CD8-positive, alpha-beta memory T cell (primary cell): ENCODE results near the gene TRA2B. TPM values are rescaled to one million over a fixed set of nuclear protein-coding genes. Genes with fewer than 3 reads are reported as not detected.

Experiments used
- CTCF ChIA-PET: fragments of 350-600 bp; sonication (Branson Sonifier 250); formaldehyde crosslinking; loops from one replicate; lab custom pipeline; 2021; ENCODE audit warnings: antibody characterized with exemption; lab: Charles Lee
- POLR2A ChIA-PET: fragments of 350-600 bp; sonication (Branson Sonifier 250); formaldehyde crosslinking; loops from one replicate; lab custom pipeline; 2021; ENCODE audit warnings: antibody characterized with exemption; lab: Charles Lee
- DNase-seq, 5 donors: peaks; one replicate each; pipeline versions ENCODE4 v3.0.0 to v3.0.0-alpha.2; 2020 to 2022; ENCODE audit warnings: mixed read lengths in 1 of 5
- H3K27ac ChIP-seq: one replicate; pipeline ENCODE4 v1.7.0; 2013; ENCODE audit warnings: low read depth, mild to moderate bottlenecking, low read length, moderate library complexity
- H3K27me3 ChIP-seq: 2 replicates; pipeline ENCODE4 v1.7.0; 2013; ENCODE audit warnings: low read length, mild to moderate bottlenecking; ENCODE audit not compliant: insufficient read depth, poor library complexity, severe bottlenecking
- H3K36me3 ChIP-seq: 2 replicates; pipeline ENCODE4 v1.7.0; 2013; ENCODE audit warnings: mild to moderate bottlenecking, low read length, moderate library complexity; ENCODE audit not compliant: insufficient read depth
- H3K4me1 ChIP-seq: 2 replicates; pipeline ENCODE4 v1.7.0; 2013; ENCODE audit warnings: mild to moderate bottlenecking, low read length, moderate library complexity; ENCODE audit not compliant: insufficient read depth
- H3K4me3 ChIP-seq: 2 replicates; pipeline ENCODE4 v1.7.0; 2013; ENCODE audit warnings: mild to moderate bottlenecking, low read length
- H3K9me3 ChIP-seq: 2 replicates; pipeline ENCODE4 v1.7.0; 2013; ENCODE audit warnings: mild to moderate bottlenecking, low read length
- H3K27ac Mint-ChIP-seq, 8 donors: one replicate each; pipeline ENCODE4 v1.8.0; 2020 to 2021; ENCODE audit warnings: mixed read lengths in 8 of 8, mild to moderate bottlenecking in 6 of 8, inconsistent platforms in 3 of 8, moderate library complexity in 3 of 8
- H3K27me3 Mint-ChIP-seq, 2 donors: one replicate each; pipeline ENCODE4 v1.8.0; 2020 to 2021; ENCODE audit warnings: mixed read lengths in 2 of 2, mild to moderate bottlenecking in 1 of 2, moderate library complexity in 1 of 2
- H3K36me3 Mint-ChIP-seq, 3 donors: one replicate each; pipeline ENCODE4 v1.8.0; 2020 to 2021; ENCODE audit warnings: mixed read lengths in 3 of 3, inconsistent platforms in 1 of 3, mild to moderate bottlenecking in 1 of 3
- H3K4me1 Mint-ChIP-seq, 3 donors: one replicate each; pipeline ENCODE4 v1.8.0; 2020 to 2021; ENCODE audit warnings: mixed read lengths in 3 of 3, inconsistent platforms in 1 of 3, mild to moderate bottlenecking in 1 of 3
- H3K4me3 Mint-ChIP-seq, 7 donors: one replicate each; pipeline ENCODE4 v1.8.0; 2020 to 2021; ENCODE audit warnings: mixed read lengths in 7 of 7, mild to moderate bottlenecking in 6 of 7, moderate library complexity in 4 of 7, inconsistent platforms in 2 of 7
- H3K9me3 Mint-ChIP-seq, 5 donors: one replicate each; pipeline ENCODE4 v1.8.0; 2020 to 2022; ENCODE audit warnings: mixed read lengths in 5 of 5, mild to moderate bottlenecking in 3 of 5, moderate library complexity in 2 of 5, inconsistent platforms in 1 of 5
- polyA plus RNA-seq: library from polyadenylated mRNA; unstranded; fragments of 300-500 nt; fragmentation: Illumina TruSeq; gene quantifications from one replicate; pipeline ENCODE4 v1.2.3, GENCODE V29; 2021
- total RNA-seq, 2 experiments: library from RNA; stranded (reverse); gene quantifications; one replicate each; pipeline ENCODE4 v1.2.3, GENCODE V29; 2021

Gene TRA2B
- total and polyA plus RNA-seq, 3 experiments from 2014 or later = 181 to 324 (median 305) TPM

- DNase-seq = peak; percentile 80 to 92 (median 86)
- ChIA-PET POLR2A (interaction anchor here (0.6 to 3.0 kb wide), 15 partner anchors 9 to 848 kb away, joined by 3 to 22 read pairs (median 6); partner anchors contain the start of genes DNAJB11, EIF4A2 and SENP2), CTCF (interaction anchor here (1.1 to 3.4 kb wide), 4 partner anchors 10 to 633 kb away, joined by 4 to 25 read pairs (median 4); partner anchors contain the start of genes DNAJB11 and SENP2)
- H3K27me3 Mint-ChIP-seq = peaks cover 0 to 11% of the 10 kb centered on the region in 2 donors
- Histone ChIP-seq H3K4me3 (peak overlapping the region; percentile 99), H3K27ac (peak overlapping the region; percentile 100), H3K27me3 (no peaks in the 10 kb centered on the region), H3K4me1 (peaks cover 31% of the 10 kb centered on the region), H3K9me3 (no peaks in the 10 kb centered on the region), H3K36me3 (no peaks in the 10 kb centered on the region)
- peak overlapping the region; percentile 98 to 100 (median 100) for H3K27ac Mint-ChIP-seq
- peaks cover 0 to 2% (median 0%) of the 10 kb centered on the region in 5 donors for H3K9me3 Mint-ChIP-seq
- H3K4me3 Mint-ChIP-seq = peak overlapping the region; percentile 96 to 100 (median 100)
- H3K36me3 Mint-ChIP-seq = peaks cover 0 to 41% (median 0%) of the 10 kb centered on the region in 3 donors
- peaks cover 45 to 62% (median 49%) of the 10 kb centered on the region in 3 donors for H3K4me1 Mint-ChIP-seq
These were observed 763 bp downstream of the TRA2B start for GRCh38 chr3:185936814-185937688.

GRCh38 chr3:185936273-185936629, 1.6 kb downstream of the TRA2B start:
- Histone ChIP-seq H3K4me1 (peaks cover 38% of the 10 kb centered on the region), H3K4me3 (peak overlapping the region; percentile 99), H3K9me3 (no peaks in the 10 kb centered on the region), H3K27me3 (no peaks in the 10 kb centered on the region), H3K27ac (peak overlapping the region; percentile 100), H3K36me3 (no peaks in the 10 kb centered on the region)
- ChIA-PET POLR2A (interaction anchor here (0.6 to 3.0 kb wide), 8 partner anchors 8 to 831 kb away, joined by 3 to 22 read pairs (median 5); no protein-coding TSS in a partner anchor), CTCF (interaction anchor here (3.4 kb wide), 1 partner anchor 9 kb away, joined by 25 read pairs; no protein-coding TSS in a partner anchor)
- Mint-ChIP-seq H3K9me3 (peaks cover 0 to 2% (median 0%) of the 10 kb centered on the region in 5 donors), H3K4me3 (peak overlapping the region; percentile 96 to 100 (median 100)), H3K27ac (peak overlapping the region; percentile 78 to 100 (median 100)), H3K36me3 (peaks cover 0 to 46% (median 4%) of the 10 kb centered on the region in 3 donors), H3K27me3 (peaks cover 0 to 11% of the 10 kb centered on the region in 2 donors), H3K4me1 (peaks cover 53 to 66% (median 57%) of the 10 kb centered on the region in 3 donors)
- DNase-seq = no peak

DNA sequence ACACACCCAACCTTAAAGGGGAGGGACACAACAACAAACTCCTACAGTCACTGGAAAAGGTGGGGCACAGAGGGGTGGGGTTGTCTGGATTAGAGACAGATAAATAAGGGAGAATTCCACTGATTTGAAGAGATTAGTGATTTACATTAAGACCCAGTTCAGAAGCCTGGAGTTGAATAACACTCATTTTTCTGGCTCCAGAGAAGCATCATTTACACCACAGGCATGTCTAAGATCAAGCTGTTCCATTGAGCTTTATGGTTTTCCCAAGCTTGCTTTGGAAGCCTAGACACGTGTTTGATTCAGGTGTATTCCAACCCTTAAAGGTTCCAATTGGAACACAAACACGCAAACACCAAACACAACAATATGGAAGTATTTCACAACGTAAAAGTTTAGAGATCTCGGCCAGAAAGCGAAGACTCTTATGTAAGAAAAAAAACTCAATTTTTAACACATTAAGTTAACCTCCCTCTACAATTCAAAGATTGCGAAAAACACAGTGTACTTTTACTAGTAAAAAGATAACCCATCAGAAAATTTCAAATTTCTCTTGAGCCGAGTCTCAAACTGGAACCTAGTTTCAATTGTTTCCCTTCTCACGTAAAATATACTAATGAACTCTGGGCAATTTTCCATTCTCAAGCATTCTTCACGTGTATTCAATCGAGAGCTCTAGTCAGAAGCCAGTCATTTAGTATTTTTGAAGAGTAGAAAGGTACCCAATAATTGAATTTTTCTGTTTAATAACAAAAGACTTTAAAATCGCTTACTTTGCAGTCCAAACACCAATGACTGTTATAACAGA, 2.1 kb downstream of the TRA2B start:
- Mint-ChIP-seq H3K27me3 (peaks cover 0 to 11% of the 10 kb centered on the region in 2 donors), H3K27ac (peak overlapping the region; percentile 78 to 100 (median 100)), H3K36me3 (peaks cover 0 to 51% (median 4%) of the 10 kb centered on the region in 3 donors), H3K4me1 (peaks cover 59 to 72% (median 63%) of the 10 kb centered on the region in 3 donors), H3K9me3 (peaks cover 0 to 2% (median 0%) of the 10 kb centered on the region in 5 donors), H3K4me3 (peak overlapping the region; percentile 96 to 100 (median 100))
- POLR2A ChIA-PET = interaction anchor here (0.6 to 3.0 kb wide), 8 partner anchors 8 to 832 kb away, joined by 3 to 22 read pairs (median 5); no protein-coding TSS in a partner anchor
- CTCF ChIA-PET = interaction anchor here (3.4 kb wide), 1 partner anchor 9 kb away, joined by 25 read pairs; no protein-coding TSS in a partner anchor
- Histone ChIP-seq H3K36me3 (peaks cover 6% of the 10 kb centered on the region), H3K27me3 (no peaks in the 10 kb centered on the region), H3K9me3 (no peaks in the 10 kb centered on the region), H3K27ac (peak overlapping the region; percentile 100), H3K4me3 (peak overlapping the region; percentile 99), H3K4me1 (peaks cover 44% of the 10 kb centered on the region)
- no peak for DNase-seq

- peaks cover 66 to 78% (median 70%) of the 10 kb centered on the region in 3 donors for H3K4me1 Mint-ChIP-seq
- Histone ChIP-seq H3K27ac (peak overlapping the region; percentile 100), H3K9me3 (no peaks in the 10 kb centered on the region), H3K4me3 (peak overlapping the region; percentile 99), H3K36me3 (peaks cover 13% of the 10 kb centered on the region), H3K27me3 (no peaks in the 10 kb centered on the region), H3K4me1 (peaks cover 52% of the 10 kb centered on the region)
- peaks cover 0 to 58% (median 4%) of the 10 kb centered on the region in 3 donors for H3K36me3 Mint-ChIP-seq
- H3K27ac Mint-ChIP-seq = peak overlapping the region; percentile 78 to 100 (median 100)
- DNase-seq = no peak
- ChIA-PET POLR2A (interaction anchor here (1.6 kb wide), 1 partner anchor 20 kb away, joined by 6 read pairs; no protein-coding TSS in a partner anchor), CTCF (interaction anchor here (3.4 to 4.4 kb wide), 2 partner anchors 8 kb away, joined by 25 to 44 read pairs; no protein-coding TSS in a partner anchor)
- H3K27me3 Mint-ChIP-seq = peaks cover 0 to 11% of the 10 kb centered on the region in 2 donors
- H3K9me3 Mint-ChIP-seq = peaks cover 0 to 2% (median 0%) of the 10 kb centered on the region in 5 donors
- peak overlapping the region; percentile 96 to 100 (median 100) for H3K4me3 Mint-ChIP-seq
These were observed 2.9 kb downstream of the TRA2B start for GRCh38 chr3:185934767-185935464.

GRCh38 chr3:185934174-185934557, 3.6 kb downstream of the TRA2B start:
- H3K4me1 ChIP-seq = peaks cover 59% of the 10 kb centered on the region
- CTCF ChIA-PET = interaction anchor here (4.4 kb wide), 1 partner anchor 9 kb away, joined by 44 read pairs; no protein-coding TSS in a partner anchor
- H3K27ac Mint-ChIP-seq = peak overlapping the region in 7 of 8 donors; percentile 14 to 98 (median 61)

GRCh38 chr3:185933374-185934173, 4.2 kb downstream of the TRA2B start:
- CTCF ChIA-PET = interaction anchor here (4.4 kb wide), 1 partner anchor 9 kb away, joined by 44 read pairs; no protein-coding TSS in a partner anchor
- Mint-ChIP-seq H3K27me3 (peaks cover 0 to 11% of the 10 kb centered on the region in 2 donors), H3K27ac (peak overlapping the region in 7 of 8 donors; percentile 2 to 98 (median 60)), H3K9me3 (peaks cover 0 to 2% (median 0%) of the 10 kb centered on the region in 5 donors), H3K4me1 (peaks cover 77 to 87% (median 84%) of the 10 kb centered on the region in 3 donors), H3K4me3 (peak overlapping the region; percentile 96 to 100 (median 100)), H3K36me3 (peaks cover 0 to 71% (median 8%) of the 10 kb centered on the region in 3 donors)
- POLR2A ChIA-PET = no interaction called here
- no peaks in the 10 kb centered on the region for H3K27me3 ChIP-seq
- DNase-seq = no peak
- H3K9me3 ChIP-seq = no peaks in the 10 kb centered on the region
- H3K36me3 ChIP-seq = peaks cover 20% of the 10 kb centered on the region
- H3K4me3 ChIP-seq = peak overlapping the region; percentile 99
- peaks cover 65% of the 10 kb centered on the region for H3K4me1 ChIP-seq
- H3K27ac ChIP-seq = no peak overlapping the region

More at GRCh38 chr3:185934174-185934557, 3.6 kb downstream of the TRA2B start:
- Histone ChIP-seq H3K27ac (no peak overlapping the region), H3K36me3 (peaks cover 20% of the 10 kb centered on the region), H3K4me3 (peak overlapping the region; percentile 99), H3K27me3 (no peaks in the 10 kb centered on the region), H3K9me3 (no peaks in the 10 kb centered on the region)
- POLR2A ChIA-PET = no interaction called here
- Mint-ChIP-seq H3K9me3 (peaks cover 0 to 2% (median 0%) of the 10 kb centered on the region in 5 donors), H3K27me3 (peaks cover 0 to 11% of the 10 kb centered on the region in 2 donors), H3K4me3 (peak overlapping the region; percentile 96 to 100 (median 100)), H3K4me1 (peaks cover 71 to 81% (median 78%) of the 10 kb centered on the region in 3 donors), H3K36me3 (peaks cover 0 to 66% (median 8%) of the 10 kb centered on the region in 3 donors)
- DNase-seq = no peak
